ENCODE results near the gene LRRC26. TPM values are rescaled to one million over a fixed set of nuclear protein-coding genes. Genes with fewer than 3 reads are reported as not detected.

Gene LRRC26
- total and polyA plus RNA-seq, 5 donors from 2014 or later, result not detected

- Mint-ChIP-seq H3K9me3 (no peaks in the 10 kb centered on the region), H3K4me1 (peaks cover 0 to 13% (median 0%) of the 10 kb centered on the region in 4 donors), H3K27ac (no peak overlapping the region), H3K36me3 (no peaks in the 10 kb centered on the region), H3K27me3 (no peaks in the 10 kb centered on the region), H3K4me3 (no peak overlapping the region)
- no peak overlapping the region for H3K27ac ChIP-seq (ENCODE audit: insufficient read depth, low read length, poor library complexity, severe bottlenecking)
- H3K27me3 ChIP-seq (ENCODE audit: control insufficient read depth, insufficient read depth, low read length), result no peaks in the 10 kb centered on the region
- DNase-seq (no peak), ATAC-seq (ENCODE audit: low read depth in 2 of 2) (no peak)
- H3K4me3 ChIP-seq (ENCODE audit: low read depth, low read length), result no peak overlapping the region
- peaks cover 12% of the 10 kb centered on the region for H3K4me1 ChIP-seq (ENCODE audit: control insufficient read depth, insufficient read depth, low read length, poor library complexity, severe bottlenecking)
- peaks cover 4% of the 10 kb centered on the region for H3K36me3 ChIP-seq (ENCODE audit: control insufficient read depth, insufficient read depth, low read length)
- H3K9me3 ChIP-seq (ENCODE audit: control insufficient read depth in 2 of 2, low read length in 2 of 2), result no peaks in the 10 kb centered on the region
These were observed 25.1 kb upstream of the LRRC26 start for GRCh38 chr9:137194909-137195308.

DNA sequence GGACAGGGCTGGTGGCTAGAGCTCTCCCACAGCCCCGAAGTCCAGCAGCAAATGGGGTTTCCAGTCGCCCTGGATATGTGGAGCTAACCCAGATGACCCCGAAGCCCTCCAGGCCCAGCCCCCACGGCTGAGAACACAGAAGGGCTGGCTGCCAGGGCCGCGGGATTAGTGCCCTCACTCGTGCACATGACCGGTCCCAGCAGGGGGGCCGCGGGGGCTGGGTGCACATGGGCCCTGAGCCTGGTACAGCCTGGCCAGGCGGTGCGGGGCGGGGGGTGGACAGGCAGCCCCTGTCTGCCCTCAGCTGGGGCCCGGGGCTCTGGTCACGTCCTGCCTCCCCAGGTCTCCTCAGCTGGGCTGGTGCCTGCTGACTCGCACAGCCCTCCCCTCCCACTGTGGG is 24.5 kb upstream of the LRRC26 start:
- Mint-ChIP-seq H3K4me3 (no peak overlapping the region), H3K27ac (no peak overlapping the region), H3K4me1 (peaks cover 0 to 14% (median 0%) of the 10 kb centered on the region in 4 donors), H3K36me3 (no peaks in the 10 kb centered on the region), H3K9me3 (no peaks in the 10 kb centered on the region), H3K27me3 (no peaks in the 10 kb centered on the region)
- Histone ChIP-seq H3K27me3 (ENCODE audit: control insufficient read depth, insufficient read depth, low read length) (no peaks in the 10 kb centered on the region), H3K27ac (ENCODE audit: insufficient read depth, low read length, poor library complexity, severe bottlenecking) (no peak overlapping the region), H3K9me3 (ENCODE audit: control insufficient read depth in 2 of 2, low read length in 2 of 2) (no peaks in the 10 kb centered on the region), H3K4me1 (ENCODE audit: control insufficient read depth, insufficient read depth, low read length, poor library complexity, severe bottlenecking) (peaks cover 13% of the 10 kb centered on the region), H3K4me3 (ENCODE audit: low read depth, low read length) (no peak overlapping the region), H3K36me3 (ENCODE audit: control insufficient read depth, insufficient read depth, low read length) (peaks cover 4% of the 10 kb centered on the region)
- ATAC-seq (ENCODE audit: low read depth in 2 of 2) (no peak), DNase-seq (no peak)

- no peak for ATAC-seq (ENCODE audit: low read depth in 2 of 2)
- Histone ChIP-seq H3K4me3 (ENCODE audit: low read depth, low read length) (no peak overlapping the region), H3K4me1 (ENCODE audit: control insufficient read depth, insufficient read depth, low read length, poor library complexity, severe bottlenecking) (peaks cover 15% of the 10 kb centered on the region), H3K36me3 (ENCODE audit: control insufficient read depth, insufficient read depth, low read length) (peaks cover 4% of the 10 kb centered on the region), H3K27ac (ENCODE audit: insufficient read depth, low read length, poor library complexity, severe bottlenecking) (no peak overlapping the region), H3K9me3 (ENCODE audit: control insufficient read depth in 2 of 2, low read length in 2 of 2) (no peaks in the 10 kb centered on the region), H3K27me3 (ENCODE audit: control insufficient read depth, insufficient read depth, low read length) (no peaks in the 10 kb centered on the region)
- H3K4me1 Mint-ChIP-seq, result peaks cover 0 to 19% (median 0%) of the 10 kb centered on the region in 4 donors
- H3K9me3 Mint-ChIP-seq, result no peaks in the 10 kb centered on the region
- DNase-seq, result no peak
- no peaks in the 10 kb centered on the region for H3K27me3 Mint-ChIP-seq
- H3K27ac Mint-ChIP-seq, result no peak overlapping the region
- H3K4me3 Mint-ChIP-seq, result peak overlapping the region in 1 of 4 donors; percentile 51
- H3K36me3 Mint-ChIP-seq, result no peaks in the 10 kb centered on the region
These were observed 23.9 kb upstream of the LRRC26 start for GRCh38 chr9:137193771-137194170.

- no peak overlapping the region for H3K27ac ChIP-seq (ENCODE audit: insufficient read depth, low read length, poor library complexity, severe bottlenecking)
- H3K27me3 Mint-ChIP-seq, result no peaks in the 10 kb centered on the region
- no peaks in the 10 kb centered on the region for H3K36me3 Mint-ChIP-seq
- peaks cover 0 to 20% (median under 1%) of the 10 kb centered on the region in 4 donors for H3K4me1 Mint-ChIP-seq
- H3K4me3 ChIP-seq (ENCODE audit: low read depth, low read length), result no peak overlapping the region
- DNase-seq, result no peak
- no peak overlapping the region for H3K27ac Mint-ChIP-seq
- H3K4me3 Mint-ChIP-seq, result peak overlapping the region in 1 of 4 donors; percentile 41
- no peaks in the 10 kb centered on the region for H3K9me3 ChIP-seq (ENCODE audit: control insufficient read depth in 2 of 2, low read length in 2 of 2)
- no peaks in the 10 kb centered on the region for H3K27me3 ChIP-seq (ENCODE audit: control insufficient read depth, insufficient read depth, low read length)
- peaks cover 4% of the 10 kb centered on the region for H3K36me3 ChIP-seq (ENCODE audit: control insufficient read depth, insufficient read depth, low read length)
- no peaks in the 10 kb centered on the region for H3K9me3 Mint-ChIP-seq
- no peak for ATAC-seq (ENCODE audit: low read depth in 2 of 2)
- H3K4me1 ChIP-seq (ENCODE audit: control insufficient read depth, insufficient read depth, low read length, poor library complexity, severe bottlenecking), result peaks cover 18% of the 10 kb centered on the region
These were observed 23.0 kb upstream of the LRRC26 start for GRCh38 chr9:137192859-137193258.

GRCh38 chr9:137192448-137192780 is 22.6 kb upstream of the LRRC26 start:
- Histone ChIP-seq H3K36me3 (ENCODE audit: control insufficient read depth, insufficient read depth, low read length) (peaks cover 4% of the 10 kb centered on the region), H3K27ac (ENCODE audit: insufficient read depth, low read length, poor library complexity, severe bottlenecking) (no peak overlapping the region), H3K27me3 (ENCODE audit: control insufficient read depth, insufficient read depth, low read length) (no peaks in the 10 kb centered on the region), H3K4me3 (ENCODE audit: low read depth, low read length) (no peak overlapping the region), H3K9me3 (ENCODE audit: control insufficient read depth in 2 of 2, low read length in 2 of 2) (no peaks in the 10 kb centered on the region), H3K4me1 (ENCODE audit: control insufficient read depth, insufficient read depth, low read length, poor library complexity, severe bottlenecking) (peaks cover 22% of the 10 kb centered on the region)
- peaks cover 0 to 24% (median 4%) of the 10 kb centered on the region in 4 donors for H3K4me1 Mint-ChIP-seq
- DNase-seq, result no peak
- no peaks in the 10 kb centered on the region for H3K27me3 Mint-ChIP-seq
- no peak for ATAC-seq (ENCODE audit: low read depth in 2 of 2)
- H3K27ac Mint-ChIP-seq, result no peak overlapping the region
- H3K4me3 Mint-ChIP-seq, result peak overlapping the region in 1 of 4 donors; percentile 35
- no peaks in the 10 kb centered on the region for H3K9me3 Mint-ChIP-seq
- no peaks in the 10 kb centered on the region for H3K36me3 Mint-ChIP-seq

DNA sequence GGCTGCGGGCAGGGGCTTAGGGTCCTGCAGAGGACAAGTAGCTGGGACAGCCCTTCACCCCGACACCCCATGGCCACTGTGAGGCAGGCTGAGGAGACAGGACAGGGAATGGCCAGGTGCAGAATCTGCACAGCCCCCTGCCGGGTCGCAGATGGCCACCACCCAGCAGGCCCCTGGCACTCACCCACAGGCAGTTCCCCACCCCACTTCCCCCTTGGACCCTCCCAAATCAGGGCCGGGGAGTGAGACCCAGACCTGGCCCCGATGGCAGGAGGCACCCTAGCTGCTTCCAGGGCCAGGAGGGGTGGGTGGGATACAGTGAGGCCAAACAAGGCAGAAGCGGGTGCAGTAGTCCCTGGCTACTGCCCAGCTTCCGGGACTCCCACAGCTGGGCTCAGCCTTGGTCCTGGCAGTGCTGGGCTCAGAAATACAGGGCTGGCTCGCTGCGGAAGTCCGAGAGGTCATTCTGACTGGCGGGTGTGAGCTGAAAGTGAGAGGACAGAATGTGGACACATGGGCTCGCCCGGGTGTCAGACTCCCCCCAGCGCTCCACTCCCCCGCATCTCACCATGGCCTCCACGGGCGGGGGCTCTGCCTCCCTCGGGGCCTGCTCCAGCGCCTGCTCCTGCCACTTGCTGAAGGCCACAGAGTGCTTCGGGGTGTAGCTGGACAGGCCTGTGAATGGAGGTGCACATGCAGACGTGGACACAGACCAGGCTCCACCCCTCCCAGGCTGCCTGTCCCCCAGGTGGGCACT is 22.0 kb upstream of the LRRC26 start:
- no peak overlapping the region for H3K27ac Mint-ChIP-seq

GRCh38 chr9:137191245-137191644 is 21.4 kb upstream of the LRRC26 start:
- no peaks in the 10 kb centered on the region for H3K27me3 ChIP-seq (ENCODE audit: control insufficient read depth, insufficient read depth, low read length)
- no peak overlapping the region for H3K4me3 ChIP-seq (ENCODE audit: low read depth, low read length)
- peaks cover 4% of the 10 kb centered on the region for H3K36me3 ChIP-seq (ENCODE audit: control insufficient read depth, insufficient read depth, low read length)
- peaks cover 34% of the 10 kb centered on the region for H3K4me1 ChIP-seq (ENCODE audit: control insufficient read depth, insufficient read depth, low read length, poor library complexity, severe bottlenecking)
- H3K27ac Mint-ChIP-seq, result no peak overlapping the region
- H3K4me1 Mint-ChIP-seq, result peaks cover 0 to 35% (median 11%) of the 10 kb centered on the region in 4 donors
- no peaks in the 10 kb centered on the region for H3K27me3 Mint-ChIP-seq
- H3K36me3 Mint-ChIP-seq, result no peaks in the 10 kb centered on the region
- no peaks in the 10 kb centered on the region for H3K9me3 ChIP-seq (ENCODE audit: control insufficient read depth in 2 of 2, low read length in 2 of 2)
- no peaks in the 10 kb centered on the region for H3K9me3 Mint-ChIP-seq
- no peak overlapping the region for H3K27ac ChIP-seq (ENCODE audit: insufficient read depth, low read length, poor library complexity, severe bottlenecking)
- DNase-seq (no peak), ATAC-seq (ENCODE audit: low read depth in 2 of 2) (no peak)
- H3K4me3 Mint-ChIP-seq, result peak overlapping the region in 2 of 4 donors; percentile 54 to 62

More for the DNA sequence above, 22.0 kb upstream of the LRRC26 start:
- no peak for DNase-seq
- peaks cover 28% of the 10 kb centered on the region for H3K4me1 ChIP-seq (ENCODE audit: control insufficient read depth, insufficient read depth, low read length, poor library complexity, severe bottlenecking)
- no peak overlapping the region for H3K4me3 ChIP-seq (ENCODE audit: low read depth, low read length)
- no peak for ATAC-seq (ENCODE audit: low read depth in 2 of 2)
- Mint-ChIP-seq H3K4me1 (peaks cover 0 to 29% (median 7%) of the 10 kb centered on the region in 4 donors), H3K36me3 (no peaks in the 10 kb centered on the region), H3K27me3 (no peaks in the 10 kb centered on the region), H3K4me3 (peak overlapping the region in 1 of 4 donors; percentile 35), H3K9me3 (no peaks in the 10 kb centered on the region)
- no peaks in the 10 kb centered on the region for H3K27me3 ChIP-seq (ENCODE audit: control insufficient read depth, insufficient read depth, low read length)
- no peaks in the 10 kb centered on the region for H3K9me3 ChIP-seq (ENCODE audit: control insufficient read depth in 2 of 2, low read length in 2 of 2)
- H3K36me3 ChIP-seq (ENCODE audit: control insufficient read depth, insufficient read depth, low read length), result peaks cover 4% of the 10 kb centered on the region
- H3K27ac ChIP-seq (ENCODE audit: insufficient read depth, low read length, poor library complexity, severe bottlenecking), result no peak overlapping the region

DNA sequence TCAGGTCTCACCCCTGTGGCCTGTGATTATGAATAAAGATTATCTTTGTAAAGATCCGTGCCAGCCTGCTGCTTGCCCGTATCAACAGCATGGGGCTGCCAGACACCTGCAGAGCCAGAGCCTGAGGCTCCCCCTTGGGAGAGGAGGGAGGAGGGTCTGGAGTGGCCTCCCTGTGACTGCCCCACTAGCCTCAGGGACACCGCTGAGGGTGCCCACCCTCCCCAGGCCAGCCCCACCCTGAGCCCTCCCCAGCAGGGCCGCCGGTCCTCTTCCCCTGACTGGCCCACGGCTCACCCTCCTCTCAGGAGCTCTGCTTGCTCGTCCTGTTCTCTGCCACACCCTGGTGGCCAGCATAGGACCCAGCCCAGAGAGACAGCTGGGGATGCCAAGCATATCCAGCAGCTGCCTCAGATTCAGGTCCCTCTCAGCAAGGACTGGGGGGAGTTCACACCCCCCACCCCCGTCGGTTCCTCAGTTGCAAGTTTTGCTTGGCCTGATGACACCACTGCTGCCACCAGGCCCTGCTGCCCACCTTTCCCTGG is 20.5 kb upstream of the LRRC26 start:
- peaks cover 39% of the 10 kb centered on the region for H3K4me1 ChIP-seq (ENCODE audit: control insufficient read depth, insufficient read depth, low read length, poor library complexity, severe bottlenecking)
- no peaks in the 10 kb centered on the region for H3K27me3 ChIP-seq (ENCODE audit: control insufficient read depth, insufficient read depth, low read length)
- no peak overlapping the region for H3K27ac ChIP-seq (ENCODE audit: insufficient read depth, low read length, poor library complexity, severe bottlenecking)
- H3K4me3 Mint-ChIP-seq, result peak overlapping the region; percentile 54 to 92 (median 76)
- no peaks in the 10 kb centered on the region for H3K9me3 ChIP-seq (ENCODE audit: control insufficient read depth in 2 of 2, low read length in 2 of 2)
- H3K4me3 ChIP-seq (ENCODE audit: low read depth, low read length), result no peak overlapping the region
- no peaks in the 10 kb centered on the region for H3K27me3 Mint-ChIP-seq
- no peaks in the 10 kb centered on the region for H3K36me3 Mint-ChIP-seq
- no peak for ATAC-seq (ENCODE audit: low read depth in 2 of 2)
- peaks cover 0 to 43% (median 13%) of the 10 kb centered on the region in 4 donors for H3K4me1 Mint-ChIP-seq
- DNase-seq, result no peak
- H3K27ac Mint-ChIP-seq, result peak overlapping the region in 1 of 3 donors; percentile 36
- H3K9me3 Mint-ChIP-seq, result no peaks in the 10 kb centered on the region
- peaks cover 10% of the 10 kb centered on the region for H3K36me3 ChIP-seq (ENCODE audit: control insufficient read depth, insufficient read depth, low read length)
